HG03432 (cell line): ENCODE measurements around the gene ZNF396.

Experiments
- ATAC-seq: cut with Tn5 transposase; IDR thresholded peaks from one replicate; pipeline ENCODE4 v1.9.1; 2021; ENCODE audit warnings: mild to moderate bottlenecking, moderate library complexity; ENCODE audit not compliant: unreplicated experiment

ZNF396 gene

DNA sequence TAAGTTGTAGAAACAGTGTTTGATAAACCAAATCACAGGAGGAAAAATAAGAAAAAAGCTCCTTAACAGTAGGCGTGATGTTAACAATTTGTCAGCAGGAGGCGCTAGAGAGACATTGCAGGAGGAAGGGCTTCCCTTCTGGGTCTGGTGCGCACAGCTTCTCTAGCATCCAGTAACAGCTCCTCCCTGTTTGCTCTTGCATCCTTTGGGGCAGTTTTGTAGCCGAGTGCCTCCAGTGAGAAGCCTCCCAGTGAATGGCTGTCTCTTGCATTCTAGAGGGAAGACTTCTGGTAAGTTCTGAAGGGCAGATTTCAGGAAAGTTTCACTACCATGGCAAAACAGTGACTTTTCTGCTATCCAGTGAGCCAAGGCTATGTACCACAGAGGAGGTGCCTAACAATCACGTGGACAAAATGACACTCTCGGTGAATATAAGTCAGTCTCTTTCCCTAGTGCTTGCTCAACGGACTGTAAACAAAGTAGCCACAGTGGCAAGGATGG, 9.5 kb upstream of the ZNF396 start:
- ATAC-seq: peak; percentile 83

DNA sequence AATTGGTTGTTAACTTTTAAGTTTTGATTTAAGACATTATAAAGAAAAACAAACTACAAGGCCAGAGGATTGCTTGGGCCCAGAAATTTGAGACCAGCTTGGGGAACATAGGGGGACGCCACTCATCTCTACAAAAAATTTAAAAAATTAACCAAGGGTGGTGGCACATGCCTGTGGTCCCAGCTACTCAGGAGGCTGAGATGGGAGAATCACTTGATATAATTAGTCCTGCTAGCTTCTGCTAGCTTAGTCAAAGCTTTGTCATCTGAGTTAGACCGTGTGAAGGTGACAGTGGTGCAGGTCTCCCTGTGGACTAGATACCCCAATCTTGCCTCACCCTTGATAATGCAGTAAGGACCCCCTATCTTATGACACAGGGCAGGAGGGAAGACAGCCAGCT, 6.0 kb upstream of the ZNF396 start:
- ATAC-seq: no peak

DNA sequence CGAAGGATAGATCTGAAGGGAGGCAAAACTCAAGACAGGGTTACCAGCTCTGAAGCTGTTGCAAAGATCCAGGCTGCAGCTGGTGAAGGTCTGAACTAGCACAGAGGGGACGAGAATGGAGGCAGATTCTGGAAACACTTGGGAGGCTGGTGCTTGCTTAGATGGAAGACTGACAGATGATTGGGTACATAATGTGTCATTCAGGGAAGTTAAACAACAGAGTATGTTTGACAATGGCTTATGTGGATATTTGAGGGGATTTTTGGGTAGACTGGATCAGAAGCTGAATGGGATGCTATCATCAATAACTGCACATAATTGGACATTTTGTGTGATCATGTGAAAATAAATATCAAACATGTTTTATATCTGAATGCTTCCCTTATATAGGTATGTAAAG, 2.3 kb upstream of the ZNF396 start:
- no peak for ATAC-seq

DNA sequence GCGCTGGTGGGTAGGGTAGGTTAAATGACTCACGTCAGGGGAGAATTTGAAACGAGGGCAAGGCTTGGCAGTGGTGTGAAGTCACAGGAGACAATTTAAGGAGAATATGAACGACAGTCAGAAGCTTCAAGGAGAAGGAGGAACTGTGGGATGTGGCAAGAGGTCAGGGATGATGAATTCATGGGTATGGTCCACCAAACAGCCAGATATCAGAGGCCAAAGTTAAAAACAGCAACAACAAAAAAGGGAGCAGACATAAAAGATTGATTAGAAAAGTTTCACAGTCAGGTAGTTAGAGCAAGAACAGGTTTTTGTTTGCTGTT, 1.4 kb upstream of the ZNF396 start:
- ATAC-seq: no peak

DNA sequence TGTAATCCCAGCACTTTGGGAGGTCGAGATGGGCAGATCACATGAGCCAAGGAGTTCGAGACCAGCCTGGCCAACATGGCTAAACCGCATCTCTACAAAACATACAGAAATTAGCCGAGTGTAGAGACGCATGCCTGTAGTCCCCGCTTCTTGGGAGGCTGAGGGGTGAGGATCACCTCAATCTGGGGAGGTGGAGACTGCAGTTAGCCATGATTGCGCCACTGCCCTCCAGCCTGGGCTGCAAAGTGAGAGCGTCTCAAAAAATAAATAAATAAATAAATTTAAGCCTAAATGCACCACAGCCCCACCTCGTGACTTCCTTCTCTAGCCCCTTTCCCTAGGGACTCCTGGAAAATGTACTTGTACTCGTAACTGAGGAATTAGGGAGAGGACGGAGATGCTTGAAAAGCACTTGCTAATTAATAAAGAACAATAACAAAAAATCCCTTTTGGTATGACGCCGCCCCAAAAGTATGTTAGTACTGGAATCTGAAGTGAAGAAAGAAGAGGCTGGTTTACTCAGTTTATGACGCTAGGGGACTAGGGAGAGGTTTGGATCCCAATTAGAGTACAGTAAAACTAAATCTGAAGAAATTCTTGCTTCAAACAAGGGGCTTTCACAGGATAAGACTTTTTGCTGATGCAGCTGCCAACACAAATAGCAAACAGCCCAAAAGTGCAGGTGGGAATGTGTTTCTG, 887 bp upstream of the ZNF396 start:
- ATAC-seq: no peak

DNA sequence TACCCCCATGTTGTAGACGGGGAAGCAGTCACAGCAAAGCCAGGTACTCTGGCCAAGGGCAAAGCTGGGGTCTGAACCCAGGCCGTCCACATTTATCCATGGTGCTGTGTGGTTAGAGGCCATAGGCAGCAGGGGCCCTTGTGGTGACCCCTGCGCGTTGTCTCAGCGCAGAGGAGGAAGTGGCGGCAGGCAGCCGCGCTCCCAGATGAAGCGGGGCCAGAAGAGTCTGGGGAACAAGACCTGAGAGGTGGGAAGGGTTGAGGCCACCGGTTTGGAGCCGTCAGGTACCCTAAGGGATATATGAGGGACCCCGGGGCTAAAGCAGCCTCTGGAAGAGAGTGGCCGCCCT, 770 bp downstream of the ZNF396 start:
- peak; percentile 64 for ATAC-seq

DNA sequence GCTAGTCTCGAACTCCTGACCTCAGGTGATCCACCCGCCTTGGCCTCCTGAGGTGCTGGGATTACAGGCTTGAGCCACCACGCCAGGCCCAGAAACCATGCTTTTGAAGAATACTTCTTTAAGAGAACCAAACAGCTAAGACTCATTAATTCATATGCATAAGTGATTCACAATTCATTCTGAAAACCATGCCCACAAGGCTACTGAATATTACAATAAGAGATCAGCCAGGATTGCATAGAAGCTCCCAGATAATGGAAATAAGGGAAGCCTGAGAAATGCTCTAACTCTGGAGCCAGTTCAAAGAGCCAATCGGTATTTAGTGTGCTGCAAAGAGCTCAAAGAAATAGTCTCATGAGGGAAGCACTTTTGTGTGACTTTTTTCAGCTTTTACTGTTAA, 2.4 kb downstream of the ZNF396 start:
- no peak for ATAC-seq

DNA sequence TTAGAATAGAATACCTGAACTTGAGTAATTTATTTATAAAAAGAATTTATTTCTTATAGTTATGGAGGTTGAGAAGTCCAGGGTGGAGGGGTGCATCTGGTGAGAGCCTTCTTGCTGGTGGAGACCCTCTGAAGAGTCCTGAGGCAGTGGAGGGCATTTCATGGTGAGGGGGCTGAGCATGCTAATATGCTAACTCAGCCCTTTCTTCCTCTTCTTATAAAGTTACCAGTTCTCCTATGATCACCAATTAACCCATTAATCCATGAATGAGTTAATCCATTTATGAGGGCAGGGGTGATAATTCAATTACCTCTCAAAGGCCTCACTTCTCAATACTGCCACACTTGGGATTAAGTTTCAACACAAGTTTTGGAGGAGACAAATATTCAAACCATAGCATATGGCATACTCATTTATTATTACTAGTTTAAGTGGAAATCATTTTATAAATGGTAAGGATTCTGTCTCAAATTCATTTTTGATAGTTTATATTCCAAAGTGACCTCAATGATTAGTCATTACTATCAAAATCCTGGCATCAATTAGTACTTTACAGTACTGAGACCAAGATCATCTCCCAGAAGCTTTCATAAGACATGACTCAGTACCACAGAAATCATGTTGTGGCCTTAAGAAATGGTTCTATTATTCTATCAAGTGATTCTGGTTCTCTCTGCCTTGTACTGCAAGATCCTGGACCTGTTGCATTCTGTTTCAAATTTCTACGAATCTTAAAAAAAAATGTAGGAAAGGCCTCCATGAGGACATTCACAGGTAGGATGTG, 5.5 kb downstream of the ZNF396 start:
- ATAC-seq: no peak

DNA sequence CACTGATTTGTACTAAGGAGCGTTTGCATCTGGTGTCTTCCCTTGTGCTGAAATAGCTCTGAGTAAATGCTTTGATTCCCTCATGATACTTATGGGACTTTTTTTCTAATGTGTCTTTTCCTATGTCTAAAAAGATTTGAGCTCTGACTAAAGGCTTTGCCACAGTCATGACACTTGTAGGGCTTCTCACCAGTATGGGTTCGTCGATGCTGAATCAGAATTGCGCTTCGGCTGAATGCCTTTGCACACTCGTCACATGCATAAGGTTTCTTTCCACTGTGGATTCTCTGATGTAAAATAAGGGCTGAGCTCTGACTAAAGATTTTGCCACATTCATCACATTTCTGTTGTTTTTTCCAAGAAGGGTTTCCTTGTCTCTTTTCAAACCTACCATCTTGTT, 8.0 kb downstream of the ZNF396 start:
- no peak for ATAC-seq

DNA sequence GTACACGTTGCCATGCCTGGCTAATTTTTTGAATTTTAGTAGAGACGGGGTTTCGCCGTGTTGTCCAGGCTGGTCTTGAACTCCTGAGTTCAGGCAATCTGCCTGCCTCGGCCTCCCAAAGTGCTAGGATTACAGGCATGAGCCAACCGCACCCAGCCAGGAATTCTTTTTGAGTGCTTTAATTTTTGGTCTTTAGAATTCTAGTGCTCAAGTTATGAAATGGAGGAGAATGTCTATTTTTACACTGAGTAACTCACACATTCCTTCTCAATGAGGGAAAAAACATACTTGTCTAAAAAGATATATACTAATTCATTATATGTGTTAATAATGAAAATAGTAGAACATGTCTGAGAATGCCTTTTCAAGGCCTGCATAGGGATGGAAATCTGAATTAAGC, 8.5 kb downstream of the ZNF396 start:
- no peak for ATAC-seq

DNA sequence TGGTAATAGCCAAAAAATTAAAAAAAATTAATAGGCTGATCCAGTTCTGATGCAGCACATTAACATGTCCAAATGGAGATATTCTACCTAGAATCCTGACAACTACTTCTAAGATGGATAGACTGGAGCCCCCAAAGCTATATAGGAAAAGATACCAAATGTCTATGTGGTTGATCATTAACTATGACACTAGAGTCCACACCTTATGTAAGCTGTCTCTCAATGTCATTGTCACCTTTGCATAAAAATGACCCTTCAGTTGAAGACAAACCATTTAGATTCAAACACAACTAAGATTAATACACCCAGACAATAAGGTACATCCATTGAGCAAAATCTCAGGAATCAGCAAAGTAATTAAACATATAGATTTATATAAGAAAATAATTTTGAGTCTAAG, 14.6 kb downstream of the ZNF396 start:
- no peak for ATAC-seq

DNA sequence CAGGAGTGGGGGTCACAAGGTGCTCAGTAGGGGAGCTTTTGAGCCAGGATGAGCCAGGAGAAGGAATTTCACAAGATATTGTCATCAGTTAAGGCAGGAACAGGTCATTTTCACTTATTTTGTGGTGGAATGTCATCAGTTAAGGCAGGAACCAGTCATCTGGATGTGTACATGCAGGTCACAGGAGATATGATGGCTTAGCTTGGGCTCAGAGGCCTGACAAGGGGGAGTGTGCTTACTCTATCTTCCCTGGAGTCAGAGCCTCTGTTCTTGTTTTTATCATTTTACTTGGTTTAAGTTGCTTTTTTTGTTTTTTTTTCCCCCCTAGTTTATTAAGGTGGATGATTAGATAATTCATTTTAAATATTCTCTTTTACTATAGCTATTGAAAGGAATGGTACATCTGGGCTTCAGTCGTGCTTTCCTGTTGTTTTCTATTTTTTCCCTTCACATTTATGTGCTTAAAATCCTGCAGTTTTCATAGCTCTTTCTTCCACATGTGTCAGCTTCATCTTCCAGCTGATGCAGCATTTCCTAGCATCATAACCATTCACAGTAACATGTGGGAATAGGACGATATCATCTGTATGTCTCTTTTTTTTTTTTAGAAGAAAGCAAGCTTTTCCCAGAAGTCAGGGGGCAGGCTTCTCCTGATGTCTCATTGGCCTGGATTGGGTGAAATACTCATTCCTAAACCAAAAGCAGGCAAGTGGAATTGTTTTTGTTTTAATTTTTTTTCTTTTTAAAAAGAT, 15.4 kb downstream of the ZNF396 start:
- no peak for ATAC-seq

DNA sequence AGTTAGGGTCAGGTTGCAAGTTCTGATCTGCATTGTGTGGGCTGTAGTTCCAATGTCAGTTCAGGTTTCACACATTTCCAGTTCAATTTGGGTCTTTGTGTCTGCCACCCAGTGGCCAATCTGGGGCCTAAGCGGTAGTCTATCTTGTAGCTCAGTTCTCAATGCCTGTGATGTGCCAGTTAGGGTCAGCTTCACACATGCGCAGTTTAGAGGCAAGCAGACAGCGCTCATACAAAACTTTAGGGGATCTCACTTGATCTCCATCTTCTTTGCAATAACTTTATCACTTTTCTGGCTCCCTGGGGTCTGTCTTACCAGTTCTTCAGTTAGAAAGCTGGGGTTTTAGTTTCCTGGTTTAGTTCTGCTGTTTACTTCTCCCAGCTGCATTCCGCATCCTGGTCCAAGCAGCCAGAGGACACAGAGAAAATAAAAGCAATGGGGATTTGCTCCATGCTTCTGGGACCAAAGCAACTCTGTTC, 22.0 kb downstream of the ZNF396 start:
- peak; percentile 99 for ATAC-seq

DNA sequence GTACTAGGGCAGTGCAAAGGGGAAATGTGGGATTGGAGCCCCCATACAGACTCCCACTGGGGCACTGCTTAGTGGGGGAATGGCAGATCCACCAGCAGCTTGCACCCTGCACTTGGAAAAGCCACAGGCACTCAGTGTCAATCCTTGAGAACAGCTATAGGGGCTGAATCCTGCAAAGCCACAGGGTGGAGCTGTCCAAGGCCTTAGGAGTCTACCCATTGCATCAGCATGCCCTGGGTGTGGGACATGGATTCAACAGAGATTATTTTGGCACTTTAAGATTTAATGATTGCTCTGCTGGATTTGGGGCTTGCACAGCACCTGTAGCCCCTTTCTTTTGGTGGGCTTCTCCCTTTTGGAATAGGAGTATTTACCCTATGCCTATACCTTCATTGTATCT, 24.4 kb downstream of the ZNF396 start:
- ATAC-seq: no peak

DNA sequence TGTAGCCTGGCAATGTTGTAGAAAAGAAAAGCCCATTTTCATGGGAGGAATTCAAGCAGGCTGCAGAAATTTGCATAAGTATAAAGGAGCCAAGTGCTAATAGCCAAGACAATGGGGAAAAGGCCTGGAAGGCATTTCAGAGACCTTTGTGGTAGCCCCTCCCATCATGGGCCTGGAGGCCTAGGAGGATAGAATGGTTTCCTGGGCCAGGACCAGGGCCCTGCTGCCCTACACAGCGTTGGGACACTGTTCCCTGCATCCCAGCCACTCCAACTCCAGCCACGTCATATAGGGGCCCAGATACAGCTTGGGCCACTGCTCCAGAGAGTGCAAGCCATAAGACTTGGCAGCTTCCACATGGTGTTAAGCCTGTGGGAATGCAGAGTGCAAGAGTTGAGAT, 24.9 kb downstream of the ZNF396 start:
- no peak for ATAC-seq

DNA sequence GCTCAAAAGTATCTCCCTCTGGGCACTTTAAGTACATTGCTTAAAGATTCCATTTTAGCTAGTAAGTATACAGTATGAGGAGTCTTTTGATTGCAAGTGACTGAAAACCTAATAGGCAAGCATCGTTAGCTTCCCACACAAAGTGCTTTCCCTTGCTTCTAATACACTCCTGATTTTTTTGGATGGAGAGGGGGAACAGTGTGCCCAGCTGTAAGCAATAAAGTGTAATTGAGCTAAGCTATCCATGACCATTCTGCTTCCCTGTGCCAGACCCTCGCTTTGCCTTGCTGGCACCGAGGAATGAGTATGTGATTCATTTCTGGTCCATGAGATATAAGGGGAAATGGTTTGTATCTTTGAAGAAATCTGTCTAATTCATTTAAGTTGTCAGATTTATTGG, 29.1 kb downstream of the ZNF396 start:
- ATAC-seq: no peak

DNA sequence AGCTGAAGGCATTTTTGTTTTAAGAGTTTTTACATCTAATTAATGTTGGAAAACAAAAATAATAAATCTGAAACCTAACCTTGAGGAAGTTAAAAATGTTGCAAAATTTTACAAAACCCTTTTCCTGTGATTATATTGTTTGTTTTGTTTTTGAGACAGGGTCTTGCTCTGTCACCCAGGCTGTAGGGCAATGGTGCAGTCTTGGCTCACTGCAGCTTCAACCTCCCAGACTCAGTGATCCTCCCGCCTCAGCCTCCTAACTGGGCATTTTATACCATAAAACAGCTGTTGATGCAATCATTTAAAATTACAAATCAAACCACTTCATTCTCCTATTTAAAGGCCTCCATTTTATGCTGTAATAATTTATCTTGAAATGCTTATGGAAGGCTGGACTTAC, 31.2 kb downstream of the ZNF396 start:
- ATAC-seq: no peak

DNA sequence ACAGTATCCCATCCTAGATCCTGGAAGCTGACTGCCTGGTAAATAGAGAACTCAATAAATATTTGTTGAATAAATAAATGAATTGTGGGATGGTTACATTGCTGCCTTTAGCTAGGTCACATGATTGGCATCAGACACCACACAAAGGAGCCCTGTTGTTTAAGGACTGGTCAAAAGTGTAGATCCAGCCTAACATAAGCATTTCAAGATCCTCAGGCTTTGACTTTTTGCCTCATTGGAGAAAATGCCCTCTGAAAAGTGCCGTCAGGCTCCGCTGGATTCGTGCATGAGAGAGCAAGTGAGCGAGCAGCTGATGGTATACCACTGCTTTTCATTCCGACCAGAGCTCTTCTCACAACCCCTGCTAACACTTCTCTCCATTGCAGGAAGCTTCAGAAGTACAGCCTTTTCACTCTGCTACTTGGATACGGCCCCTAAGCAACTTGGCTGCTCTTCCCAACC, 31.6 kb downstream of the ZNF396 start:
- peak; percentile 24 for ATAC-seq

DNA sequence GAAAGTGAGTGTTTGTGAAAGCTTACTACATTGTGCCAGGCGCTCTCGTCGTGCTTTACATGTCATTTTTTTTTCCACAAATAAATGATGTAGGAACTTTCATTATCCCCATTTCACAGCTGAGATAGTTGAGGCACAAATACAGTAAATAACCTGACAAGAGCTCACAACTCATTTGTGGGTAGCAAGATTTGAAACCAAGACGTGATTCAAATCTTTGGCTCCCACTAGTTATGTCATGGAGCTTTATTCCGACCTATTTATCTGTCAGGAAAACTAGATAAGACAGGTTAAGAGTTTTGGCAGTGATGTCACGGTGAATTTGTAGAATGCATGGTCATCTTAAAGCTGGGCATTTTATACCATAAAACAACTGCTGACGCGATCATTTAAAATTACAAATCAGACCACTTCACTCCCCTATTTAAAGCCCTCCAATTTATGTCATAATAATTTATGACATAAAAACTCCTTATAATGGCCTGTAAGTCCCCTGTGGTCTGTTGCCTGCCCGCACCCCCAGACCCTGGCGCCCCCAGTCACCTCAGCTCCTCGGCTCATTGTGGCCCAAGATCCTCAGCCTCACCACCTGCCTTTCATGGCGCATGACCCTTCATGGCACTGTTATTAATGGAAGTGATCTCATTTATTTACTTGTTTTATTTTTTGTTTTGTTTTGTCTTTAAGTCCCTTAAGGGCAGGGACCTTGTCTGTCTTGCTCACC, 32.2 kb downstream of the ZNF396 start:
- no peak for ATAC-seq

DNA sequence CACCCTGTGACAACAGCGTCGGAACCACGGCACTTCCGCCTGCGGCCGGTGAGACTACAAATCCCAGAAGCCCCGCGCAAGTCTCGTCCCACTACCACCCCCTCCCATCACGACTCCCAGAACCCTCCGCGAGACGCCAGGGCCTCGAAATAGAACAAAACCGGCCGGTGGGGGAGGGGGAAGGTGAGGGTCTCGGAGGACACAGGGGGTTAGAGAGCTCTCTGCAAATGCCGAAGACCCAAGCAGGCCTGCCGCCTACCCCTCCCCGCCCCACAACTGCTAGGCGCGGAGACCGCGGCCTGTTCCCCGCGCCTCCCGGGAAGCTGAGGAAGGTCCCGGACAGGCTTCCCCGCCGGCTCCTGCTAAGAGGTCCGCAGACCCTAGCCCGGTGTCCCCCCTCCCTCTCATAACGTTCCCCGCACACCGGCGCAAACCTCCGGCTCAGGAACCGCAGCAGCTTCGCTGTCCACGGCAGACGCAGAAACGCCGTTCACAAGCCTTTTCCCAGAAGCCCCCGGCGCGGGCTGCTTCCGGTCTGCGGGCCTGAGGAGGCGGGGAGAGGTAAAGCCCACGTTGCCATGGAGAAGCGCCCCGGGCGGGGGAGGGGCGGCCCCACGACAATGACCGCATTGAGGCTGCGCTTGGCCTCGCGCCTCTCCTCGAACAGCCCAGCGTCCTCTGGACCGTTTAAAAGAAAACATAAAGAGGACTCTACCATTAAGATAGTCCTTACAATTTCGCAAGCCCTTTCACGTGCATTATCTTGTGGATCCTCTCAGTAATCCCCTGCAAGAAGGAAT, 33.0 kb downstream of the ZNF396 start, which contains the start of gene ZNF24:
Gene ZNF24 (minus strand): TSS at position 485 of the 800 bp plus-strand sequence. CDS start 3,770 bp downstream, outside the sequence.
- peak; percentile 95 for ATAC-seq
